Peyer's patch (tissue), 4 donors: ENCODE results near the gene ZNF224.

Experiments used
- POLR2A ChIP-seq, 2 donors: fragments of 450-650 bp; IDR thresholded peaks; one replicate each; pipeline ENCODE4 v1.5.1; 2017; ENCODE audit warnings: antibody characterized with exemption in 2 of 2, mild to moderate bottlenecking in 2 of 2, moderate library complexity in 2 of 2
- TF ChIP-seq, protein P1 (sequence below), 6 experiments: fragments of 450-650 bp in 4 of 6; fragments of 200-600 bp in 2 of 6; sonication (generic) in 1 of 6; IDR thresholded peaks; one replicate each; pipeline ENCODE4 v1.5.1; 2017 to 2019; ENCODE audit warnings: antibody characterized with exemption in 6 of 6, mild to moderate bottlenecking in 3 of 6, moderate library complexity in 1 of 6

DNA sequence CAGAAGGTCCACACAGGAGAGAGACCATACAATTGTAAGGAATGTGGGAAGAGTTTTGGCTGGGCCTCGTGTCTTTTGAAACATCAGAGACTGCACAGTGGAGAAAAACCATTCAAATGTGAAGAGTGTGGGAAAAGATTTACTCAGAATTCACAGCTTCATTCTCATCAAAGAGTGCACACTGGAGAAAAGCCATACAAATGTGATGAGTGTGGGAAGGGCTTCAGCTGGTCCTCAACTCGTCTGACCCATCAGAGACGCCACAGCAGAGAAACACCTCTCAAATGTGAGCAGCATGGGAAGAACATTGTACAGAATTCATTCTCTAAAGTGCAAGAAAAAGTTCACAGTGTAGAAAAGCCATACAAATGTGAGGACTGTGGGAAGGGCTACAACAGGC, 13.6 kb downstream of the ZNF224 start:
- TF ChIP-seq, protein P1, sequence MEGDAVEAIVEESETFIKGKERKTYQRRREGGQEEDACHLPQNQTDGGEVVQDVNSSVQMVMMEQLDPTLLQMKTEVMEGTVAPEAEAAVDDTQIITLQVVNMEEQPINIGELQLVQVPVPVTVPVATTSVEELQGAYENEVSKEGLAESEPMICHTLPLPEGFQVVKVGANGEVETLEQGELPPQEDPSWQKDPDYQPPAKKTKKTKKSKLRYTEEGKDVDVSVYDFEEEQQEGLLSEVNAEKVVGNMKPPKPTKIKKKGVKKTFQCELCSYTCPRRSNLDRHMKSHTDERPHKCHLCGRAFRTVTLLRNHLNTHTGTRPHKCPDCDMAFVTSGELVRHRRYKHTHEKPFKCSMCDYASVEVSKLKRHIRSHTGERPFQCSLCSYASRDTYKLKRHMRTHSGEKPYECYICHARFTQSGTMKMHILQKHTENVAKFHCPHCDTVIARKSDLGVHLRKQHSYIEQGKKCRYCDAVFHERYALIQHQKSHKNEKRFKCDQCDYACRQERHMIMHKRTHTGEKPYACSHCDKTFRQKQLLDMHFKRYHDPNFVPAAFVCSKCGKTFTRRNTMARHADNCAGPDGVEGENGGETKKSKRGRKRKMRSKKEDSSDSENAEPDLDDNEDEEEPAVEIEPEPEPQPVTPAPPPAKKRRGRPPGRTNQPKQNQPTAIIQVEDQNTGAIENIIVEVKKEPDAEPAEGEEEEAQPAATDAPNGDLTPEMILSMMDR (IDR thresholded peaks at IDR 0.05) = no peak
- no peak for TF ChIP-seq POLR2A (IDR thresholded peaks at IDR 0.05)
